ENCODE data around the gene COMMD9. TPM values are rescaled to one million over a fixed set of nuclear protein-coding genes. Genes with fewer than 3 reads are reported as not detected.

The COMMD9 gene
- total RNA-seq, 1 donor = 39.9 TPM

- TF ChIP-seq CTCF (IDR thresholded peaks at IDR 0.05; ENCODE audit: insufficient read depth, low read length) = no peak
- no peak overlapping the region for H3K4me3 ChIP-seq (ENCODE audit: low read depth, low read length)
- no peak for DNase-seq (ENCODE audit: low read depth)
Observed at GRCh38 chr11:36317992-36318391, 28.8 kb upstream of the COMMD9 start.

DNA sequence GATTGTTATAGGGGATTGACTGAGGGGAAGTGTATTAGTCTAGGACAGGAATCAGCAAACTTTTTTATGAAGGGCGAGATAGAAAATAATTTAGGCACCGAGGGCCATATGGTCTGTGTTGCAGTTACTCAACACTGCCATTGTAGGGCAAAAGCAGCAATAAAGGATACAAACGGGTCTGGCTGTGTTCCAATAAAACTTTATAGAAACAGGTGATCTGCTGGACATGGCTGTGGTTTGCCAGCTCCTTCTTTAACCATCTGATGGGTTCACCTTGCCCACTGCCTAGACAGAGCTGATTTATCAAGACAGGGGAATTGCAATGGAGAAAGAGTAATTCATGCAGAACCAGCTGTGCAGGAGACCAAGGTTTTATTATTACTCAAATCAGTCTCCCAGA lies 26.8 kb upstream of the COMMD9 start:
- DNase-seq (ENCODE audit: low read depth) = no peak
- no peak overlapping the region for H3K4me3 ChIP-seq (ENCODE audit: low read depth, low read length)
- TF ChIP-seq CTCF (IDR thresholded peaks at IDR 0.05; ENCODE audit: insufficient read depth, low read length) = no peak

GRCh38 chr11:36314434-36314767 lies 25.2 kb upstream of the COMMD9 start:
- no peak overlapping the region for H3K4me3 ChIP-seq (ENCODE audit: low read depth, low read length)
- DNase-seq (ENCODE audit: low read depth) = no peak
- TF ChIP-seq CTCF (IDR thresholded peaks at IDR 0.05; ENCODE audit: insufficient read depth, low read length) = no peak

DNA sequence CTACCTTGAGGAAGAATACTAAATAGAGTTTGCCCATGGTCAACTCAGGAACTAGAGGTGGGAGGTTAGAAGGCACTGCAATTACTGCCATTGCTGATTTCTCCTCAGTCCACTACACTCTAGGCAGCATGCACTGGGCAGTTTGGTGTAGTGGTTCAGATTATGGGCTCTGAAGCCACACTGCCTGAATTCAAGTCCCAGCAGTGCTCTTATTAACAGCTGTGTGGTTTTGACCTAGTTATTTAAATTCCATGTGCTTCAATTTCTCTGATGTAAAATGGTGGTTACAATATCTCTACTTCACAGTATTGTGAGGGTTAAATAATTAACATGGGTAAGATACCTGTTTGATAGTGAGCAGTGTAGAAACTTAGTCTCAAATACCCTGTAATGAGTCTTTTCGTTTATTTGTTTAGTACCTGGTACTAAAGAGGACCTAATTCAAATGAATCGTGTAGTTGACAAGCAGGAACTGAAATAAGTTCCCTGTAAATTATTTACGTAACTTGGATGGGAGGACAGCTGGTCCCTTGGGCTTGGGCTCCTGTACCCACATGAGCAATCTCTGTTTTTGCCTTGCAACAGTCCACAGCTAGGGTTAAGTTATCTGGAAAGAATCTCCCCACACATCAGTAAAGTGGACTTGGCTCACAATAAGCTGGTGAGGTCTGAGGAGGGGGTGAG lies 24.7 kb upstream of the COMMD9 start:
- no peak overlapping the region for H3K4me3 ChIP-seq (ENCODE audit: low read depth, low read length)
- no peak for DNase-seq (ENCODE audit: low read depth)
- TF ChIP-seq CTCF (IDR thresholded peaks at IDR 0.05; ENCODE audit: insufficient read depth, low read length) = no peak

- TF ChIP-seq CTCF (IDR thresholded peaks at IDR 0.05; ENCODE audit: insufficient read depth, low read length) = no peak
- H3K4me3 ChIP-seq (ENCODE audit: low read depth, low read length) = no peak overlapping the region
- no peak for DNase-seq (ENCODE audit: low read depth)
Observed at GRCh38 chr11:36312611-36313472, 23.6 kb upstream of the COMMD9 start.

DNA sequence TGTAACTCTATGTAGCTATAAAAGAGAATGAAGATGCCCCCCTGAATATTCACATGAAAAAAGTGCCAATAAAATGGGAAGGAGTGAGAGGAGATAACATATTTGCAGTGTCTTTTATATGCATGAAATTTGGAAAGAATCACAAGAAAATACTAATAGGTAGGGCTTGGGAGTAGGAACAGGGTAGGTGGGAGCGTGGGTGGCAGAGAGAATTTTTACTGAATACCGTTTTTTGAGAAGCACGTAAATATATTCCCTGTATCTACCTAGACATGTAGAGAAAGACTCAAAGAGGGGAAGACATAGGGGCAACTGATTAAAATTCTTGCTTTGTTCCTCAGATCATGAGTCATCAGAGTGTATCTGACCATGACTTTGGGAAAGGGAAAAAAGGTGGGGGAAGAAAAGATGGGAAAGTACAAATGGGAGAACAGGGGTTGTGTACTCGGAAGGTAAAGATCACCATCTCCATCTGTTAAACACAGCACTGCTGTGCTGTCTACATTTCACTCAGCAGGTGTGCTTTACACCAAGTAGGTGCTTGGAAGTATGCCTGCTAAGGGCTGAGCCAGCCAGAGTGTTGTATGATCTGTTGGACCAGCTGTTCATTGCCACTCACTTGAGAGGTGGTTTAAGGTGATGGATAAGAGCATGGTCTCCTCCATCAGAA lies 22.8 kb upstream of the COMMD9 start:
- no peak for DNase-seq (ENCODE audit: low read depth)
- no peak for TF ChIP-seq CTCF (IDR thresholded peaks at IDR 0.05; ENCODE audit: insufficient read depth, low read length)
- H3K4me3 ChIP-seq (ENCODE audit: low read depth, low read length) = no peak overlapping the region

Data from fibroblast of the aortic adventitia (primary cell).